Measurements from ENCODE around the gene HSD3B7.
"Not testable (repeated sequence)": the region's sequence is repeated elsewhere in the genome, so short reads cannot be mapped to it uniquely, and the experiment has no call there.

HSD3B7 gene

GRCh38 chr16:31017756-31018155, 32.7 kb downstream of the HSD3B7 start:
- H3K36me3 ChIP-seq (ENCODE audit: control insufficient read depth in 5 of 5, insufficient read depth in 5 of 5, low read length in 5 of 5); H3K9ac ChIP-seq (ENCODE audit: low read length in 5 of 5); H3K9me3 ChIP-seq (ENCODE audit: control insufficient read depth in 5 of 5, low read length in 5 of 5); H3K4me1 ChIP-seq (ENCODE audit: control insufficient read depth in 5 of 5, insufficient read depth in 5 of 5, low read length in 5 of 5); H3K4me3 ChIP-seq (ENCODE audit: low read depth in 1 of 5, low read length in 5 of 5); H3K27me3 ChIP-seq (ENCODE audit: control insufficient read depth in 5 of 5, insufficient read depth in 4 of 5, low read length in 5 of 5); H3K27ac ChIP-seq (ENCODE audit: low read depth, low read length): not testable (repeated sequence)

DNA sequence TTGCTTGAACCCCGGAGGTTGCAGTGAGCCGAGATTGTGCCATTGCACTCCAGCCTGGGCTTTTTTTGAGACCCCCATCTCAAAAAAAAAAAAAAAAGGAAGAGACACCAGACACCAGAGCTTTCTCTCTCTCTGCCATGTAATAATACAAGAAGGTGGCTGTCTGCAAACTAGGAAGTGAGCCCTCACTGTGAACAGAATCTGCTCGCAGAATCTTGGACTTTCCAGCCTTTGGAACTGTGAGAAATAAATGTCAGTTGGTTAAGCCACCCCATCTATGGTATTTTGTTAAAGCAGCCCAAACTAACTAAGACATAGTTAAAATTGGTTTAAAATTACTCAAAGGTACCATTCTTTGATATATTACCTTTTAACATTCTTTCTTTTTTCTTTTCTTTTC, 35.5 kb downstream of the HSD3B7 start:
- no peak overlapping the region for H3K27ac ChIP-seq (ENCODE audit: low read depth, low read length)
- no peaks in the 10 kb centered on the region for H3K9me3 ChIP-seq (ENCODE audit: control insufficient read depth in 5 of 5, low read length in 5 of 5)
- H3K36me3 ChIP-seq (ENCODE audit: control insufficient read depth in 5 of 5, insufficient read depth in 5 of 5, low read length in 5 of 5) = no peaks in the 10 kb centered on the region
- H3K4me1 ChIP-seq (ENCODE audit: control insufficient read depth in 5 of 5, insufficient read depth in 5 of 5, low read length in 5 of 5) = peaks cover 0 to 5% (median 3%) of the 10 kb centered on the region in 5 donors
- no peaks in the 10 kb centered on the region for H3K27me3 ChIP-seq (ENCODE audit: control insufficient read depth in 5 of 5, insufficient read depth in 4 of 5, low read length in 5 of 5)
- H3K9ac ChIP-seq (ENCODE audit: low read length in 5 of 5) = no peak overlapping the region
- H3K4me3 ChIP-seq (ENCODE audit: low read depth in 1 of 5, low read length in 5 of 5) = no peak overlapping the region

- Histone ChIP-seq H3K9ac (ENCODE audit: low read length in 5 of 5) (no peak overlapping the region), H3K4me3 (ENCODE audit: low read depth in 1 of 5, low read length in 5 of 5) (no peak overlapping the region), H3K27ac (ENCODE audit: low read depth, low read length) (no peak overlapping the region), H3K9me3 (ENCODE audit: control insufficient read depth in 5 of 5, low read length in 5 of 5) (no peaks in the 10 kb centered on the region), H3K27me3 (ENCODE audit: control insufficient read depth in 5 of 5, insufficient read depth in 4 of 5, low read length in 5 of 5) (no peaks in the 10 kb centered on the region), H3K36me3 (ENCODE audit: control insufficient read depth in 5 of 5, insufficient read depth in 5 of 5, low read length in 5 of 5) (no peaks in the 10 kb centered on the region), H3K4me1 (ENCODE audit: control insufficient read depth in 5 of 5, insufficient read depth in 5 of 5, low read length in 5 of 5) (peaks cover 0 to 7% (median 4%) of the 10 kb centered on the region in 5 donors)
Measured at GRCh38 chr16:31022544-31023251, 37.7 kb downstream of the HSD3B7 start.

GRCh38 chr16:31023252-31023602, 38.2 kb downstream of the HSD3B7 start:
- Histone ChIP-seq H3K27ac (ENCODE audit: low read depth, low read length) (no peak overlapping the region), H3K4me3 (ENCODE audit: low read depth in 1 of 5, low read length in 5 of 5) (no peak overlapping the region), H3K9me3 (ENCODE audit: control insufficient read depth in 5 of 5, low read length in 5 of 5) (no peaks in the 10 kb centered on the region), H3K9ac (ENCODE audit: low read length in 5 of 5) (no peak overlapping the region), H3K27me3 (ENCODE audit: control insufficient read depth in 5 of 5, insufficient read depth in 4 of 5, low read length in 5 of 5) (no peaks in the 10 kb centered on the region), H3K4me1 (ENCODE audit: control insufficient read depth in 5 of 5, insufficient read depth in 5 of 5, low read length in 5 of 5) (peaks cover 0 to 7% (median 4%) of the 10 kb centered on the region in 5 donors), H3K36me3 (ENCODE audit: control insufficient read depth in 5 of 5, insufficient read depth in 5 of 5, low read length in 5 of 5) (no peaks in the 10 kb centered on the region)

DNA sequence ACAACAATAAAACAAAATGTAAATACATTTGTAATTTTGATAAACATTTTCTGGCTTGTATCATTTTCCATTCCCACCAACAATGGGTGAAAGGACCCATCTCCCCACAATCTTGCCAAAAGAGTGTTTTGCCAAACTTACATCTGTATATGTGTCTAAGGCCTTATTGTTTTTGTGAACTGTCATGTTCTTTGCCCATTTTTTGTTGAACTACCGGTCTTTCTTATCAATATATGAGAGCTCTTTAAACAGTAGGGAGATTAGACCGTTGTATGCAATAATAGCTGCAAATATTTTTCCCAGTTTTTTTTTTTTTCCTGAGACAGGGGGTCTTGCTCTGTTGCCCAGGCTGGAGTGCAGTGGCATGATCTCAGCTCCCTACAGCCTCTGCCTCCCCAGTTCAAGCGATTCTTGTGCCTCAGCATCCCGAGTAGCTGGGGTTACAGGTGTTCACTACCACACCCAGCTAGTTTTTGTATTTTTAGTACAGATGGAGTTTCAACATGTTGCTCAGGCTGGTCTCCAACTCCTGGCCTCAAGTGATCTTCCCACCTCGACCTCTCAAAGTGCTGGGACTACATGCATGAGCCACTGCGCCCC, 38.7 kb downstream of the HSD3B7 start:
- Histone ChIP-seq H3K4me1 (ENCODE audit: control insufficient read depth in 5 of 5, insufficient read depth in 5 of 5, low read length in 5 of 5) (peaks cover 0 to 7% (median 4%) of the 10 kb centered on the region in 5 donors), H3K9me3 (ENCODE audit: control insufficient read depth in 5 of 5, low read length in 5 of 5) (no peaks in the 10 kb centered on the region), H3K36me3 (ENCODE audit: control insufficient read depth in 5 of 5, insufficient read depth in 5 of 5, low read length in 5 of 5) (no peaks in the 10 kb centered on the region), H3K9ac (ENCODE audit: low read length in 5 of 5) (no peak overlapping the region), H3K27ac (ENCODE audit: low read depth, low read length) (no peak overlapping the region), H3K4me3 (ENCODE audit: low read depth in 1 of 5, low read length in 5 of 5) (no peak overlapping the region), H3K27me3 (ENCODE audit: control insufficient read depth in 5 of 5, insufficient read depth in 4 of 5, low read length in 5 of 5) (no peaks in the 10 kb centered on the region)

DNA sequence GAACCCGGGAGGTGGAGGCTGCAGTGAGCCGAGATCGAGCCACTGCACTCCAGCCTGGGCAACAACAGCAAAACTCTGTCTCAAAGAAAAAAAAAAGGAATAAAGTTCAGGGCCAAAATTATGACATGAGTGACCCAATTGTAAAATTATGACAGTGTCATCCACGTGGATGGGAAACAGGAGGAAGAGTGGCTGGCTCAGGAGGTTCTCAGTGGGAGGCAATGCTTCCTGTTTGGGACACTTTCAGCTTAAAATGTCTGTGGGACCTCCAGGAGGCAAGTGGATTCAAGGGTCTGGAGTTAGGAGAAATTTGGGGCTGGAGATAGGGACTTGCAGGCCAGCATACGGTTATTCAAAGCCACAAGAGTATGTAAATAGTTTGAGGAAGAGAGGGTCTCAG, 40.3 kb downstream of the HSD3B7 start:
- no peaks in the 10 kb centered on the region for H3K36me3 ChIP-seq (ENCODE audit: control insufficient read depth in 5 of 5, insufficient read depth in 5 of 5, low read length in 5 of 5)
- no peak overlapping the region for H3K9ac ChIP-seq (ENCODE audit: low read length in 5 of 5)
- no peak overlapping the region for H3K4me3 ChIP-seq (ENCODE audit: low read depth in 1 of 5, low read length in 5 of 5)
- H3K4me1 ChIP-seq (ENCODE audit: control insufficient read depth in 5 of 5, insufficient read depth in 5 of 5, low read length in 5 of 5) = peaks cover 0 to 7% (median 4%) of the 10 kb centered on the region in 5 donors
- no peak overlapping the region for H3K27ac ChIP-seq (ENCODE audit: low read depth, low read length)
- H3K9me3 ChIP-seq (ENCODE audit: control insufficient read depth in 5 of 5, low read length in 5 of 5) = no peaks in the 10 kb centered on the region
- no peaks in the 10 kb centered on the region for H3K27me3 ChIP-seq (ENCODE audit: control insufficient read depth in 5 of 5, insufficient read depth in 4 of 5, low read length in 5 of 5)

GRCh38 chr16:31029272-31029671, 44.3 kb downstream of the HSD3B7 start:
- H3K27ac ChIP-seq (ENCODE audit: low read depth, low read length) = no peak overlapping the region
- no peak overlapping the region for H3K4me3 ChIP-seq (ENCODE audit: low read depth in 1 of 5, low read length in 5 of 5)
- H3K27me3 ChIP-seq (ENCODE audit: control insufficient read depth in 5 of 5, insufficient read depth in 4 of 5, low read length in 5 of 5) = no peaks in the 10 kb centered on the region
- H3K9me3 ChIP-seq (ENCODE audit: control insufficient read depth in 5 of 5, low read length in 5 of 5) = no peaks in the 10 kb centered on the region
- H3K4me1 ChIP-seq (ENCODE audit: control insufficient read depth in 5 of 5, insufficient read depth in 5 of 5, low read length in 5 of 5) = peaks cover 2 to 24% (median 18%) of the 10 kb centered on the region in 5 donors
- H3K36me3 ChIP-seq (ENCODE audit: control insufficient read depth in 5 of 5, insufficient read depth in 5 of 5, low read length in 5 of 5) = no peaks in the 10 kb centered on the region
- H3K9ac ChIP-seq (ENCODE audit: low read length in 5 of 5) = no peak overlapping the region

DNA sequence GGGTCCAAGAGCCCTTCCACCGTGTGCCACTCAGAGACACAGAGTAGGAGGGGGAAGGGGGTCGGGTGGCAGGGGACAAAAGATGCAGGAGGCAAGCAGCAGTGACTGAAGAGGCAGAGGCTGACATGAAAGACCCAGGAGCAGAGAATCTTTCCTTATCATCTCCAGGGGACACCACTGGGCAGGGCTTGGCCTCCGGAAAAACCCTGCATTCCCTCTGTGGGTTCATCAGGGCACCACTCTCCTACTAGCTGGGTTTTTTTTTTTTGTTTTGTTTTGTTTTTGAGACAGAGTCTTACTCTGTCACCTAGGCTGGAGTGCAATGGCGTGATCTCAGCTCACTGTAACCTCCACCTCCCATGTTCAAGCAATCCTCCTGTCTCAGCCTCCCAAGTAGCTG, 46.3 kb downstream of the HSD3B7 start:
- Histone ChIP-seq H3K36me3 (ENCODE audit: control insufficient read depth in 5 of 5, insufficient read depth in 5 of 5, low read length in 5 of 5) (peaks cover 0 to 17% (median 10%) of the 10 kb centered on the region in 5 donors), H3K9ac (ENCODE audit: low read length in 5 of 5) (no peak overlapping the region), H3K27ac (ENCODE audit: low read depth, low read length) (no peak overlapping the region), H3K9me3 (ENCODE audit: control insufficient read depth in 5 of 5, low read length in 5 of 5) (no peaks in the 10 kb centered on the region), H3K4me1 (ENCODE audit: control insufficient read depth in 5 of 5, insufficient read depth in 5 of 5, low read length in 5 of 5) (peaks cover 2 to 25% (median 23%) of the 10 kb centered on the region in 5 donors), H3K27me3 (ENCODE audit: control insufficient read depth in 5 of 5, insufficient read depth in 4 of 5, low read length in 5 of 5) (no peaks in the 10 kb centered on the region), H3K4me3 (ENCODE audit: low read depth in 1 of 5, low read length in 5 of 5) (no peak overlapping the region)

DNA sequence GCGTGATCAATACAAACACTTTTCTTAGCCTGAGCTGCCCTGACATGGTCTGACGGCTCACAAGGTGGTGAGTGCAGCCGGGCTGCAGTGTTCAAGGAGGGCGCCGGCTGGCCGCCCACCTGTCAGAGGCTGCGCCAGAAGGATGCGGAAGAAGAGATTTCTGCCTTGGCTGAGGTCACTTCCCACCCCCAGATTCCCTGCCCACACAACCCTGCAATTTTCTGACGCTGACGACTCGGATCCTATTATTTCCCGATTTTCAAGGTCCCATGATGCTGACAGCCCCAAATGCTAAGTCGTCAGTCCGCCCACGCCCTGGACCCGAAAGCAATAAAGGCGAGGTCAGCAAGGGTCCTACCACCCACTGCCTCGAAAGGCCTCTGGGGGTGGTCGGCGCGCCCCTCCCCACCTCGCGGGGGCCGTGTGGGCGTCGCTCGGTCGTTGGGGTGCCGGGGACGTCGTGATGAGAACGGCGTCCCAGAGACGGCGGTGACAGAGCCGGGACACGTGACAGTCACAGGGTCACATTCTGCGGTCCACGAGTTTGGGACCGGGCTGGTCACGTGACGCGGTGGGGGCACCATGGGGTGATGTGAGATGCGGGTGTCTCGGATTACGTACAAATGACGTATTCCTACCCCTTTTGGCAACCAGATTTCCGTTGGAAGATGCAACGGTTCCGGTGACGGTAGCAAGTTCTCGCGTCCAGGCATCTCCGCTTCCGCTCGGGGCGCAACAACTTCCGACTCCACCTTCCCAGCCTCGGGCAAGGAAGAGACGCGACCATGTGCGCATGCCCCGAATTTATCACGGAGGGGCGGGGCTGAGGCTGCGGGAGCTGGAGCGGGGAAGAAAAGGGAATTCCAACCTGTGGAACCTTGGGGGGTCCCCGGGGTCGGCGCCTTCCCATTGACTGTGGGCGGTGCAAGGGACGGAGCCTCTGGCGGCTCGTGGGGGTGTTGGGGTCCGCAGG, 48.0 kb downstream of the HSD3B7 start, which contains the start of gene STX4:
TSS of gene STX4 (plus strand) at position 823 of the 973 bp plus-strand sequence. CDS start 248 bp downstream, outside the sequence.
- Histone ChIP-seq H3K27ac (ENCODE audit: low read depth, low read length) (peak within 1 kb of the TSS; percentile 96), H3K36me3 (ENCODE audit: control insufficient read depth in 5 of 5, insufficient read depth in 5 of 5, low read length in 5 of 5) (peaks cover 0 to 27% (median 18%) of the 10 kb centered on the region in 5 donors), H3K9ac (ENCODE audit: low read length in 5 of 5) (peak within 1 kb of the TSS; percentile 56 to 98 (median 84)), H3K27me3 (ENCODE audit: control insufficient read depth in 5 of 5, insufficient read depth in 4 of 5, low read length in 5 of 5) (no peaks in the 10 kb centered on the region), H3K4me1 (ENCODE audit: control insufficient read depth in 5 of 5, insufficient read depth in 5 of 5, low read length in 5 of 5) (peaks cover 2 to 29% (median 25%) of the 10 kb centered on the region in 5 donors), H3K9me3 (ENCODE audit: control insufficient read depth in 5 of 5, low read length in 5 of 5) (no peaks in the 10 kb centered on the region), H3K4me3 (ENCODE audit: low read depth in 1 of 5, low read length in 5 of 5) (peak within 1 kb of the TSS; percentile 75 to 99 (median 97))

Measured in subcutaneous abdominal adipose tissue (tissue), 5 donors.